NCI-H345 (cell line): ENCODE results near the gene NAA10.
"Not testable (repeated sequence)": the region's sequence is repeated elsewhere in the genome, so short reads cannot be mapped to it uniquely, and the experiment has no call there.

Source experiments
- DNase-seq: peaks from one replicate; lab custom pipeline; 2025; lab: John Stamatoyannopoulos, UW

Gene NAA10

DNA sequence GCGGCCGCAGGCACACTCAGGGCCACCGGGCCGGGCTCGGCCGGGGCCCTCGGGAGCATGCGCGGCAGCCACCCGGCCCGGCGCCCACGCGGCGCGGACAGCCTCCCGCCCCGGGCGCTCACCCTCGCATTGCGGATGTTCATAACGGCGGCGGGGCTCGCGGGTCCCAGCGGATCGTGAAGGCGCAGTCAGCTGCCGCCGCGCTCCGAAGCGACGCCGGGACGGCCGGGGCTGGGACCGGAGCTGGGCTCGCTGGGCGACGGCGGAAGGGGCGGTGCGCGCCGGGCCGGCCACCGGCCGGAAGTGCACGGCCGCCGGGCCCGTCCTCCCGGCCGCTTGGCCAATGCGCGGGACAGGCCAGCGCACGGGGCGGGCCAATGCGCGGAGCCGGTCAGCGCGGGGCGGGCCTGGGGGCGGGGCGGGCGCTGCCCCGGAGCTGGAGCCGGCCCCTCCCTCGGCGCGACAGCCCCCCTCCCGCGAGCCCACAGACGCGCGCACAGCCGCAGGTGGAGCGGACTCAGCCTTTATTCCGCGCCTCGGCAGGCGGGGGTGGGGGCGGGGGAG is at the start of gene NAA10:
Gene NAA10 (minus strand): TSS at position 276 of the 564 bp plus-strand sequence. CDS start 133 bp downstream, at position 143.
- peak; percentile 82 for DNase-seq

DNA sequence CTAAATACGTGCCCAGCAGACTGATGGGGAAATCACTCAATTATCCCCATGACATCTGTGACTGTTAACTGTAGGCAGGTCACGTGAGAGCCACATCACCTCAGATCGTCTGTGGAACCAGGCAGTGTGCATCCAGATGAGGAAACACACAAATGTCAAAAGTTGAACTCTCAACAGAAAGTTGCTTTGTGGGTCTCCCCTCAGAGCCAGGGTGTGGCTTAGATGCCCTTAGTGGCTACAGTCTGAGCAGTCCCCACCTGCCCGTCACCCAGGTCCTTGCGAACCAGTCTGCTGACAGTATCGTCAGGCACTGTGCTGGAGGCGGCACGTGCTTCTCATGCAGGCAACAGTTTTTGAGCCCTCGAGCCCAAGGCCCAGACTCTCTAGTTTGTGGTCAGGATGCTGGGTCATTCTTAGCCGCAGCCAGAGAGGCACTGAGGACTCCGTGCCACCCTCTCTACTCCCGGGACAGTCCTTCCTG is 48.5 kb upstream of the NAA10 start:
- DNase-seq, result no peak

DNA sequence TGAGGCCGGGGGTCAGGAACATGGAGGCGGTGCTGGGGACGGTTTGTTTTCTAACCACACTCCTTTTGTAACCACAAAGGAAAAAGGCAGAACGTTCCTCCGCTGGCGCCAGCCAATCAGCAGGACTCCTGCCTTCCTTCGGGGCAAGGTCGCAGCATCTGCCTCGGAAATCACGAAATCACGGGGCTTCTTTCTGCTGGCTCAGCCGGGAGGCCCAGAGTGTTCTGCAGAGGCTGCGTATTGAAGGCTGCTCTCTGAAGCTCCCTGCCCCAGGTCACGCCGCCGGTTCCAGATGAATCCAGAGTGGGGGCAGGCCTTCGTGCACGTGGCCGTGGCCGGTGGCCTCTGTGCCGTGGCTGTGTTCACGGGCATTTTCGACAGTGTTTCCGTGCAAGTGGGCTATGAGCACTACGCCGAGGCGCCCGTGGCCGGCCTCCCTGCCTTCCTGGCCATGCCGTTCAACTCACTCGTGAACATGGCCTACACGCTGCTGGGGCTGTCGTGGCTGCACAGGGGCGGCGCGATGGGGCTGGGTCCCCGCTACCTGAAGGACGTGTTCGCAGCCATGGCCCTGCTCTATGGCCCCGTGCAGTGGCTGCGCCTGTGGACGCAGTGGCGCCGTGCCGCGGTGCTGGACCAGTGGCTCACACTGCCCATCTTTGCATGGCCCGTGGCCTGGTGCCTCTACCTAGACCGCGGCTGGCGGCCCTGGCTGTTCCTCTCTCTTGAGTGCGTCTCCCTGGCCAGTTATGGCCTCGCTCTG is 47.1 kb upstream of the NAA10 start:
- DNase-seq, result no peak

DNA sequence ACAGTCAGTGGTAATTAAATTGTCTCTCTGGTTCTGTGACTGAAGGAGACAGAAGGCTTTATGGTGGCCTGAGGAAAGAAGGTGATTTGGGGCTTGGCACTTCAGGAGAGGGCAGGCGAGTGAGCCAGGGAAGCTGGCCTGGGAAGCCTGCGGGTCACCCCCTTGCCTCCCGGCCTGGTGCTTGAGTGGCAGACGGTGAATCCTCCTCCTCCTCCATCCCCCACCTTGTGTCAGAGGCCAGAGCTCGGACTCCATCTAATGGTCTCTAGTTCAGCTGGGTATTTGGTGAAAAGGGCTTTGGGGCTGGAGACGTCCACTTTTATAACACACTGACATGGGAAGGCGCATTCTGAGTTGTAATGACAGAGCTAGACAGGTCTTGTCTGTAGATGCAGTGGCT is 46.4 kb upstream of the NAA10 start:
- DNase-seq, result no peak

DNA sequence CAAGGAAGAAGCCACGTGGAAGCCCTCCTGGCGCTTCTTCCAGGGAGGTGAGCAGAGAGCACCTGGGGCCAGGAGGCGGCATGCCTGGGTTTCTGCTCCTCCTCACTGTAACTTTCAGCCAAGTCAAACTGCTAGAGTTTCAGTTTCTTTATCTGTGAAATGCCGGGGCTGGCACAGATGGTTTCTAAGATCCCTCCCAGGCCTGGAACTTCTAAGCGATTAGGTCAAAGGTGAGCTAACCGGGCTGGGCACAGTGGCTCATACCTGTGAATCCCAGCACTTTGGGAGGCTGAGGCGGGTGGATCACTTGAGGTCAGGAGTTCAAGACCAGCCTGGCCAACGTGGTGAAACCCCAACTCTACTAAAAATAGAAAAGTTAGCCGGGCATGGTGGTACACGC is 45.6 kb upstream of the NAA10 start:
- DNase-seq, result not testable (repeated sequence)

DNA sequence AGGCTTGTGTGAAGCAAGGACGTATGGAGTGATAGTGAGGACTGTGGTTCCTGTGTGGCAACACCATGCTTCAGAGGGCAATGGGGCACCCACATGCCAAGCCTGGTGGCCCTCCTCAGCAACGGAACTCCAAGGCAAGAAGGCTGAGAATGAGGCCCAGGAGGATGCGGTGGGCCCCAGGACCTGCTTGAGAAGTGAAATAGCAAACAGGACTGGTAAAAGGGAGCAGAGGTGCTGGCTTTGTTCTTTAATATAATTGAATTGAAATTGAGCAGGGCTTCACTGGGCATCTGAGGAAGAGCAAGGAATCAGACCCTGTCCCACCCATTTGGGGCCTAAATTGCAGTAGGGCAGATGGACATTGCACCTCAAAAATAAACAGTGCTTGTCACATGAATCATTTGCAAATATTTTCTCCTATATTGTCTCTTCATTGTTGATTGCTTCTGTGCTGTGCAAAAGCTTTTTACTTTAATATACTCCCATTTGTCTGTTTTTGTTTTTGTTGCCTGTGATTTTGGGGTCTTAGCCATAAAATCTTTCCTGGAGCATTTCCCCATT is 40.0 kb upstream of the NAA10 start:
- DNase-seq, result no peak

DNA sequence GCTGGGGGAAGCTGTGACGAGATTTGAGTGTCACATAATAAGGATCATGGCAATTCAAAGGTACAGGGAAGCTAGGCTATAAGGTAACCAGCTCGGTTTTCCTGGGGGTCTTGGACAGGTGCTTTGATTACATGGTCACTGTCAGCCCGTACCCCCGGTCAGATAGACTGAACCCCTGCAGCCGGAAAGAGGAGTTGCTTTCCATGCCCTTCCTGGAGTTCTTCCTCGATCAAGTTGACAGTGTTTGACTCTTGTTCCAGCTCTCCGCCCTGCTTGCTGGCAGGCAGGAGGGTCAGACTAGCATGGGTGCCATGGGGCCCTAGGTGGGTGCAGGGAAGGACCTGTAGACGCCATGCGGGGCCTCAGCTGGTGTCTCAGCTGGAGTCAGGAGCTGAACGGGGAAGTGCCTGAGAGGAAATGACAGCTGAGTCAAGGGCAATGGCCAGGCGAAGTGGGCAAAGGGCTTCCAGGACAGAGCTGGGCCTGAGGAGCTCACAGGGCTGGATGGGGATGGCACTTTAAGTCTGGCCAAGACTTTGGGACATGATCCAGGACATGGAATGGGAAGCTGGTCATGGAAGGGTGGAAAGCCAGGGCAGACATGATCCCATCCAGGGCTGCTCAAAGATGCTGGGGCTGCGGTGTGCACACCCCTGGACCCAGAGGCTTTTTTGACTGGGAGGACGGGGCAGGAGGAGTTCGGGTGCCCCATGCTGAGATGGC is 39.3 kb upstream of the NAA10 start:
- DNase-seq, result no peak

- no peak for DNase-seq
Observed at GRCh38 chrX:153973127-153974002, 38.5 kb upstream of the NAA10 start.

GRCh38 chrX:153972368-153973126 is 37.7 kb upstream of the NAA10 start, which contains the start of gene TMEM187:
Gene TMEM187, plus strand, starts transcription at chrX:153972754. Its CDS starts 9,309 bp downstream, at chrX:153982063.
- DNase-seq, result peak; percentile 94

- DNase-seq, result peak; percentile 92
Observed at GRCh38 chrX:153971450-153972367, 36.9 kb upstream of the NAA10 start, which contains the start of gene HCFC1. Gene HCFC1, minus strand, starts transcription at chrX:153971818. Its CDS starts 978 bp downstream, at chrX:153970840.

DNA sequence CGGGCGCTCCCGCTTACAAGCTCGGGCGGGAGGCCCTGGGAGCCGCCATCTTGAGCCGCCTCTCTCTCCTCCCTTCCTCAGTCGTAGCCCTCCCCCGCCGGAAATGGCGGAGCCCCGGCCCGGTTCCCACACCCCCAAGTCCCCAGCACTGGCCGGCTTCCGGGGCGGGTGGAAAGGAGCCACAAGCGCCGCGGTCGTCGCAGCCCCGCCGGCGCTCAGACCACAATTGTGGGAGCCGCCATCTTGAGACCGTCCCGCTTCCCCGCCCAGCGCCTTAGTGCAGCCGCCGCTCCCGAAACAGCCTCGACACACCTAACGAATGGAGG is 36.2 kb upstream of the NAA10 start:
- peak; percentile 84 for DNase-seq

DNA sequence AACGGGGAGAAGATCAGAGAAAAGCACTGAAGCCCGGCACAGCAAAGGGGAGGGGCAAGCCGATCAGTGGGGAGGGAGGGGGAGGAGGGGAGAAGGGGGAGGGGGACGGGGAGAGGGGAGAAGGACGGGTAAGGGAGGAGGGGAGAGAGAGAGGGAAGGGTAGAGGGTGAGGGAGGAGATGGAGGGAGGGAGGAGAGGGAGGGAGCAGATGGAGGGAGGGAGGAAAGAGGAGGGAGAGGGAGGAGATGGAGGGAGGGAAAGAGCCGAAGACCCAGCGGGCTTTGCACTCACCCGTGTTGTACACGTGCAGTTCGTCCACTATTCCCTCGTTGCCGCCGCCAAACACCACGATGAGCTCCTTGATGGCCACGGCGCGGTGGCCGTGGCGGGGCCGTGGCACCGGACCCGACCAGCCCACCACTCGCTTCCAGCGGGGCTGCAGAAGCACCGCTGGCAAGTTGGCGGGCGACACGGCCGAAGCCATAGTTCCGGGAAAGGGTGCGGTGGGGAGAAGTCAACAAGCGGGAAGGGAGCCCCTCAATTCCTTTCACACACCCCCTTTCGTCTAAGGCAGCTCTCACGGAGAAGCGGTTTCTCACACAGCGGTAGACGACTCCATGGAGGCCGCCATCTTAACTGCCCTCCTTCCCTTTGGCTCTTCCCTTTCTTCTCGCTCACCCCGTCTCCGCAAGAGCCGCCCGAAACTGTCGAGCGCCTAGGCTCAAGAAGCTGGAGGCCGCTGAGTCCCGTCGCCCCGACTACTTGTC is 35.7 kb upstream of the NAA10 start:
- DNase-seq, result peak; percentile 11

- no peak for DNase-seq
Observed at GRCh38 chrX:153969904-153970356, 35.1 kb upstream of the NAA10 start.

DNA sequence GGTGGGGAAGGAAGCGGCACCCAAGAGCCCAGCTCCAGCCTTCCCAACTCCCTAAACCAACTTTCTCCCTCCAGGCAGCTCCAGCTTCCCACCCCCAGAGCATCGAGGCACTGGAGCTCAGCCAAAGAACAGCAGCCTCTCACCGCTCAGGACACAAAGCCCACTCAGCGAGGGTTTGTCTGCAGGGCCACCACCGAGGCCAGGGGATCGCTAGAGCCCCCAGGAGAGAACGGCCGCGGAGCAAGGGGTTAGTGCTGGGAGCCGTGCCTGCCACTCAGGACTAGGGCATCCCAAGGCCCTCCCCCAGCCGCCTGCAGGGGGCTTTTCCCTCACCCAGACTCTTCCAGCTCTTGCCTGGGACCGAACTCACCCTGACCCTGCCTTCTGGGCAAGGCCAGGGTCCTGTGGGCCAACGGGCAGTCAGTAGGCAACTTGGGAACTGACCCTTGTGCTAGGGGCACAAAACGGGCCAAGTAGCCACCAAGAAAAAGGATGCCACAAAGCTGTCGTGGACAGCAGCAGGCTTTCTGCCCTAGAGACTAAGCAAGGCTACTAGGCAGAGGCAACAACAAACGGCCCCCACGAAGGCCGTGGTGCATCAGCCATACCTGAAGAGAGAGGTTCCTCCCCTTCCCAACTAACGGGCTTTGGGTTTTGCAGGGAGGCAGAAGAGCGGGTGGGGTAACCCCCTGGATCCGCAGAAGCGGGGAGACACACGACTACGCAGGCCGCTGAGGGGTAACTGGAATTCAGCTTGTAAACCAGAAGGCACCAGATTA is 34.5 kb upstream of the NAA10 start:
- DNase-seq, result no peak

- DNase-seq, result no peak
Observed at GRCh38 chrX:153968754-153969124, 33.9 kb upstream of the NAA10 start.

- no peak for DNase-seq
Observed at GRCh38 chrX:153968255-153968654, 33.4 kb upstream of the NAA10 start.

- no peak for DNase-seq
Observed at GRCh38 chrX:153967536-153968224, 32.8 kb upstream of the NAA10 start.
